ENCODE measurements around the gene DIO2. TPM values are rescaled to one million over a fixed set of nuclear protein-coding genes. Genes with fewer than 3 reads are reported as not detected.

DIO2 gene
- total and polyA plus RNA-seq, 9 donors: 0.08 to 2.6 (median 0.51) TPM; not detected in 1

DNA sequence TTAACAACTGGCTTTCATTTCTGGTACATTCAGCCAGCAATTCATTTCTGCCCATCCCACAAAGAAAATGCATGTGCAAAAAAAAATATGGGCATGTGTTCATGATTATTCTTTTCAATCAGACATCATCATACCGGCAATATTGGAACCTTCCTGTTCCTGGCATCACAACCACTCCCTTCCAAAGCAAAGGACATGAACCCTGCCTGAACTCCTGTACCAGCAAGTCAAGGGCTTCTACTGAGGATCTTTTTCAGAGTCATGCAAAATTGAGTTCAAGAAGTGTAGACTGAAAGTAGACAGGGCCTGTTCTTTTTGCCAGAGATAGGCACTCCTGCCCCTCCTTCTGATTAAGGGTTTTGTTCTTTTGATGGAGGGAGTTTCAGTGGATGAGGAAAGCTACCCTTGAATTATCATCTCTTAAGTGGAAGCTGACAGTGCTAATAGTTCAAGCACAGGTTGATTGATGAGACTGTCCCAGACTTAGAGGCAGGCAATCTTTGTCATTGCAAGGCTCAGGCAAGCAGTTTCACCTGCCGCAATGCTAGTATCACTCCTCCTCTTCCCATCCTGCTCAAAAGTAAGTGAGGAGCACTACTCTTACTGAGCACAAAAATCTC is 22.3 kb upstream of the DIO2 start:
- Histone ChIP-seq H3K27me3 (no peaks in the 10 kb centered on the region), H3K4me1 (ENCODE audit: insufficient read depth) (no peaks in the 10 kb centered on the region), H3K27ac (no peak overlapping the region), H3K4me3 (no peak overlapping the region), H3K36me3 (no peaks in the 10 kb centered on the region), H3K9me3 (no peaks in the 10 kb centered on the region)
- TF ChIP-seq POLR2A (IDR thresholded peaks at IDR 0.05) (no peak), EP300 (IDR thresholded peaks at IDR 0.05) (no peak), CTCF (IDR thresholded peaks at IDR 0.05) (no peak)
- WGBS, 3 donors: 74 to 92% (median 92%) methylated on average over 2 of the region's 2 CpGs
- intact Hi-C loops (cut with DNase I): no loop called here
- DNase-seq: no peak

- intact Hi-C loops (cut with DNase I): no loop called here
- WGBS, 3 donors: 51 to 78% (median 62%) methylated on average over 2 of the region's 2 CpGs
- Histone ChIP-seq H3K4me3 (no peak overlapping the region), H3K4me1 (ENCODE audit: insufficient read depth) (no peaks in the 10 kb centered on the region), H3K27me3 (no peaks in the 10 kb centered on the region), H3K9me3 (no peaks in the 10 kb centered on the region), H3K36me3 (no peaks in the 10 kb centered on the region), H3K27ac (no peak overlapping the region)
- no peak for TF ChIP-seq EP300 (IDR thresholded peaks at IDR 0.05)
- DNase-seq: no peak
These were observed 20.4 kb upstream of the DIO2 start for GRCh38 chr14:80231702-80232101.

DNA sequence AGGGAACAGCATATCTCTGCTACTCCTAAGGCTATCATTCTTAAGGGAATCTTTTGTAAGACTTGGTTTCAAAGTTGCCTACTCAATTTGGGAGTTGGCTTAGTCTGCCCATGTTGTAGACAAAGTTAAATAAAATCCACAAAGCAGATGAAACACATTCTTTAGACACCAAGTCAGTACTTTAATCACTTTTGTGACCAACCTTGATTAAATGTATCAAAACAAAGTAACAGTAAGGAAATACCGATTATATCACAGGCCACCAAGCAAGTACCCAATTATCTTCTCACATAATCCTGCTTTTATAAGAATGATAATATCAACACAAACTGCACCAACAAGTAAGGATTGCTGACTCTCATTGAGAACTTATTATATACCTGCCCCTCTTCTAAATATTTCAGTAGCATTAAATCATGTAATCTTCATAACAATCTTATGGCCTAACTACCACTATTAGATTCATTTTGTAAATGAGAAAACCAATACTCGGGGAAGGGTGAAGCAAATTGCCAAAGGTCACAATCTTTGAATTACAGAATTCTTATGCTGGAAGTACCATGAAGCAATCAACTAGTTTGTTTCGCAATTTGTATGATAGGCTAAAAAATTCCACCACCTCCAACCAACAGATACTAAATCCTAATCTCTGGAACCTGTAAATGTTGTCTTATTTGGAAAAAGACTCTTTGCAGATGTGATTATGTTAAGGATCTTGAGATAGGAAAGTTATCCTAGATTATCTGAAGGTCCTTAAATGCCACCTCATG is 12.6 kb upstream of the DIO2 start:
- TF ChIP-seq POLR2A (IDR thresholded peaks at IDR 0.05) (no peak), EP300 (IDR thresholded peaks at IDR 0.05) (no peak), CTCF (IDR thresholded peaks at IDR 0.05) (no peak)

GRCh38 chr14:80216818-80217217 is 5.5 kb upstream of the DIO2 start:
- Histone ChIP-seq H3K4me3 (no peak overlapping the region), H3K4me1 (ENCODE audit: insufficient read depth) (no peaks in the 10 kb centered on the region), H3K9me3 (no peaks in the 10 kb centered on the region), H3K36me3 (no peaks in the 10 kb centered on the region), H3K27me3 (no peaks in the 10 kb centered on the region), H3K27ac (no peak overlapping the region)
- 86 to 88% (median 88%) methylated on average over 3 of the region's 3 CpGs for WGBS, 3 donors
- DNase-seq: no peak
- TF ChIP-seq POLR2A (IDR thresholded peaks at IDR 0.05) (no peak), EP300 (IDR thresholded peaks at IDR 0.05) (no peak), CTCF (IDR thresholded peaks at IDR 0.05) (no peak)
- intact Hi-C loops (cut with DNase I): no loop called here

More for the DNA sequence above, 12.6 kb upstream of the DIO2 start:
- Histone ChIP-seq H3K9me3 (no peaks in the 10 kb centered on the region), H3K4me3 (no peak overlapping the region), H3K27ac (no peak overlapping the region), H3K4me1 (ENCODE audit: insufficient read depth) (no peaks in the 10 kb centered on the region), H3K36me3 (no peaks in the 10 kb centered on the region), H3K27me3 (no peaks in the 10 kb centered on the region)
- intact Hi-C loops (cut with DNase I): no loop called here
- 90 to 92% (median 90%) methylated on average over 3 of the region's 3 CpGs for whole genome bisulfite sequencing, 3 donors
- DNase-seq: no peak
